Hepatocyte (in vitro differentiated cells): Measurements from ENCODE around the gene MAP3K21. TPM values are rescaled to one million over a fixed set of nuclear protein-coding genes. Genes with fewer than 3 reads are reported as not detected.

Experiments used
- DNase-seq: peaks from one replicate; pipeline ENCODE4 v3.0.0-alpha.2; 2016; ENCODE audit warnings: low spot score
- H2AFZ ChIP-seq: fragments of 200-600 bp; sonication (generic); 2 replicates; pipeline ENCODE4 v1.6.0; 2016; ENCODE audit warnings: antibody characterized with exemption, mild to moderate bottlenecking
- H3K27ac ChIP-seq: fragments of 200-600 bp; sonication (generic); 2 replicates; pipeline ENCODE4 v1.5.1; 2016; ENCODE audit warnings: mild to moderate bottlenecking
- H3K27me3 ChIP-seq: fragments of 200-600 bp; sonication (generic); 2 replicates; pipeline ENCODE4 v1.6.1; 2016
- H3K36me3 ChIP-seq: fragments of 200-600 bp; sonication (generic); replicated peaks from 2 replicates; pipeline ENCODE4 v1.5.1; 2016; ENCODE audit warnings: low read depth; ENCODE audit not compliant: insufficient read depth
- H3K4me1 ChIP-seq: fragments of 200-600 bp; sonication (generic); 2 replicates; pipeline ENCODE4 v1.5.1; 2016; ENCODE audit warnings: mild to moderate bottlenecking, moderate library complexity; ENCODE audit not compliant: insufficient read depth
- H3K4me2 ChIP-seq: fragments of 200-600 bp; sonication (generic); 2 replicates; pipeline ENCODE4 v1.6.0; 2016
- H3K4me3 ChIP-seq: fragments of 200-600 bp; sonication (generic); 2 replicates; pipeline ENCODE4 v1.5.1; 2016; ENCODE audit warnings: mild to moderate bottlenecking
- H3K79me2 ChIP-seq: fragments of 200-600 bp; sonication (generic); 2 replicates; pipeline ENCODE4 v1.6.0; 2017; ENCODE audit warnings: mild to moderate bottlenecking
- H3K9me2 ChIP-seq: fragments of 200-600 bp; sonication (generic); replicated peaks from 2 replicates; pipeline ENCODE4 v1.6.0; 2017; ENCODE audit warnings: mild to moderate bottlenecking; ENCODE audit not compliant: insufficient read depth
- H3K9me3 ChIP-seq: fragments of 200-600 bp; sonication (generic); 2 replicates; pipeline ENCODE4 v1.5.1; 2016; ENCODE audit warnings: low read depth, mild to moderate bottlenecking
- H4K20me1 ChIP-seq: fragments of 200-600 bp; sonication (generic); 2 replicates; pipeline ENCODE4 v1.6.0; 2016; ENCODE audit warnings: mild to moderate bottlenecking; ENCODE audit not compliant: insufficient read depth, poor library complexity, severe bottlenecking
- EZH2 ChIP-seq: fragments of 200-600 bp; sonication (generic); IDR thresholded peaks from 2 replicates; pipeline ENCODE4 v1.6.1; 2016; ENCODE audit warnings: antibody characterized with exemption, mild to moderate bottlenecking, borderline replicate concordance
- EZH2phosphoT487 ChIP-seq: fragments of 200-600 bp; sonication (generic); IDR thresholded peaks from one replicate; pipeline ENCODE4 v1.6.1; 2018; ENCODE audit warnings: antibody characterized with exemption, mild to moderate bottlenecking, low read depth, moderate library complexity; ENCODE audit not compliant: unreplicated experiment, severe bottlenecking
- WGBS: methylation state at CpG from one replicate; pipeline ENCODE4 v1.1.6; 2016; ENCODE audit warnings: low lambda C conversion rate; ENCODE audit errors: missing lambda C conversion rate; 5-methylcytosine and 5-hydroxymethylcytosine counted together
- polyA plus RNA-seq: library from polyadenylated mRNA; unstranded; fragments of >200 nt; fragmentation: Nextera tagmentation; extraction: Ambion mirVana; gene quantifications from 2 replicates; pipeline ENCODE4 v1.2.1, GENCODE V29; 2016
- total RNA-seq: library from RNA; depleted of rRNA; stranded (reverse); fragments of >200 nt; gene quantifications from 2 replicates; pipeline ENCODE4 v1.2.3, GENCODE V29; 2014
- TF ChIP-seq, protein P1 (sequence below): fragments of 200-600 bp; sonication (generic); IDR thresholded peaks from 2 replicates; pipeline ENCODE4 v1.5.1; 2016; ENCODE audit warnings: antibody characterized with exemption, mild to moderate bottlenecking; ENCODE audit not compliant: poor library complexity

Gene MAP3K21
- total and polyA plus RNA-seq, 2 experiments from 2014 or later: 2.5 to 6.9 TPM

DNA sequence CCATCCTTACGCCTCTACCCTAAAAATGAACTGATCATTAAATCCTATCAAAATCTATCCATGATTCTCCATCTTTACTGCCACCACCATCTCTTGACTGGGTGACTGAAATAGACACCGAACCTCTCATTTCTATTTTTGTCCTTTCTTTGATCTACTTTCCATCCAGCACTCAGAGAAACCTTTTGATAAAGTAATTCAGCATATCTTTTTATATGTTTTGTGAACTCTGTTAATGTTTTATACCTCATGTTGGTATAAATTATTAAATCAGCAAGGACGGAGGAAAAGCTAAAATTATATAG, 45.0 kb upstream of the MAP3K21 start:
- no peak for TF ChIP-seq EZH2phosphoT487
- TF ChIP-seq, protein P1, sequence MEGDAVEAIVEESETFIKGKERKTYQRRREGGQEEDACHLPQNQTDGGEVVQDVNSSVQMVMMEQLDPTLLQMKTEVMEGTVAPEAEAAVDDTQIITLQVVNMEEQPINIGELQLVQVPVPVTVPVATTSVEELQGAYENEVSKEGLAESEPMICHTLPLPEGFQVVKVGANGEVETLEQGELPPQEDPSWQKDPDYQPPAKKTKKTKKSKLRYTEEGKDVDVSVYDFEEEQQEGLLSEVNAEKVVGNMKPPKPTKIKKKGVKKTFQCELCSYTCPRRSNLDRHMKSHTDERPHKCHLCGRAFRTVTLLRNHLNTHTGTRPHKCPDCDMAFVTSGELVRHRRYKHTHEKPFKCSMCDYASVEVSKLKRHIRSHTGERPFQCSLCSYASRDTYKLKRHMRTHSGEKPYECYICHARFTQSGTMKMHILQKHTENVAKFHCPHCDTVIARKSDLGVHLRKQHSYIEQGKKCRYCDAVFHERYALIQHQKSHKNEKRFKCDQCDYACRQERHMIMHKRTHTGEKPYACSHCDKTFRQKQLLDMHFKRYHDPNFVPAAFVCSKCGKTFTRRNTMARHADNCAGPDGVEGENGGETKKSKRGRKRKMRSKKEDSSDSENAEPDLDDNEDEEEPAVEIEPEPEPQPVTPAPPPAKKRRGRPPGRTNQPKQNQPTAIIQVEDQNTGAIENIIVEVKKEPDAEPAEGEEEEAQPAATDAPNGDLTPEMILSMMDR: no peak
- TF ChIP-seq EZH2: no peak
- Histone ChIP-seq H3K4me2 (no peak overlapping the region), H3K9me2 (no peaks in the 10 kb centered on the region), H3K4me1 (no peaks in the 10 kb centered on the region), H3K27me3 (no peaks in the 10 kb centered on the region), H3K4me3 (no peak overlapping the region), H4K20me1 (no peaks in the 10 kb centered on the region), H2AFZ (no peak overlapping the region), H3K27ac (no peak overlapping the region), H3K79me2 (no peaks in the 10 kb centered on the region), H3K36me3 (no peaks in the 10 kb centered on the region), H3K9me3 (no peaks in the 10 kb centered on the region)
- WGBS: 96% methylated on average over 3 of the region's 3 CpGs
- DNase-seq: no peak

DNA sequence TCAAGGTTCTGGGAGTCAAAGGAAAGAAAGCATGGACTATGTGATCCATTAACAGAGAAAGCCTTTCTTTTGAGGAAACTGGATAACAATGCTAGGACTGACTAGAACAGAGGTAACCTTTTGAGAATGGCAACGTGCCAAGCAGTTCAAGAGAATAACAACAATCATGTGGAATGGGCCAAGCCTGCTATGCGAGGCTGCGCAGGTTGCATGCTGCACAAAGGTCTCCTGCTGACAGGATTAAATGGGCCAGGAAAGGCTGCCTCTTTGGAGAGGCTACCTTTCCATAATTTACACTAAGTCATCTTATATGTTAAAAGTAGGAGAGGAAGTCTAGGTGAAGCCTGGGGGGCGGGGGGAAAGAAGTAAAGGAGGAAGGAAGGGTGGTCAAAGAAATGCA, 37.8 kb upstream of the MAP3K21 start:
- Histone ChIP-seq H3K36me3 (no peaks in the 10 kb centered on the region), H3K9me3 (no peaks in the 10 kb centered on the region), H3K79me2 (peaks cover 3% of the 10 kb centered on the region), H3K27ac (no peak overlapping the region), H3K4me2 (no peak overlapping the region), H3K4me1 (no peaks in the 10 kb centered on the region), H3K4me3 (no peak overlapping the region), H4K20me1 (no peaks in the 10 kb centered on the region), H2AFZ (no peak overlapping the region), H3K27me3 (no peaks in the 10 kb centered on the region), H3K9me2 (no peaks in the 10 kb centered on the region)
- WGBS: 78% methylated on average over 4 of the region's 4 CpGs
- TF ChIP-seq EZH2phosphoT487: no peak
- TF ChIP-seq, protein P1: no peak
- no peak for TF ChIP-seq EZH2
- no peak for DNase-seq

DNA sequence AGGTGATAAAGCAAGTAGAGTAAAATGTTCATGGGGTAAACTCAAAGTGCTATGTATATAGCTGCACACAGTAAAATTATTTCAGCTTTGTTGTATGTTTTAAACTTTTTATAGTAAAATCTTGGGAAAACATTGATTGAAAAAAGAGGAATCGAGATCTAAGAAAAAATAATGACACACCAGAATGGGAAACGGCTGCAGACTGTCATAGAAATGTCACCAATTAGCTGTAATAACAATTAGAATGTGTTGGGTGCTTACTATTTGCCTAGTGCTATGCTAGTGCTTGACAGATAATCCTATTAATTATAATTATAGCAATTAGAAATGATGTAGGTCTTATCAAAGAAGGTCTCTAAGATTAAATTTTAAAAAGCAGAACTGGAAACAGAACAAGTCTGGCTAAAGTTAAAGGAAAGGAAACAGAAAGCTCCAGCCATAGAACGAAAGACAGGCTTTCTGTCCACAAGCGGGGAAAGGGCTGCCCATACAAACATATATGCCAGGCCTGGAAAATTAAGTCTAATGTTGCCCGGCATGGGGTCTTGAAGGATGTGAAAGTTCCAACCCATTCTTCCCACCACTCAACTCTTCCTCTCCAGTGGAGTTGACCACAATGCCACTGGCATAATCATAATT, 37.0 kb upstream of the MAP3K21 start:
- H3K9me3 ChIP-seq: no peaks in the 10 kb centered on the region
- H2AFZ ChIP-seq: no peak overlapping the region
- no peak for DNase-seq
- no peaks in the 10 kb centered on the region for H4K20me1 ChIP-seq
- no peak overlapping the region for H3K27ac ChIP-seq
- H3K4me1 ChIP-seq: no peaks in the 10 kb centered on the region
- H3K4me2 ChIP-seq: no peak overlapping the region
- no peaks in the 10 kb centered on the region for H3K36me3 ChIP-seq
- no peak overlapping the region for H3K4me3 ChIP-seq
- 83% methylated on average over 5 of the region's 5 CpGs for WGBS
- H3K27me3 ChIP-seq: no peaks in the 10 kb centered on the region
- no peaks in the 10 kb centered on the region for H3K9me2 ChIP-seq
- peaks cover 3% of the 10 kb centered on the region for H3K79me2 ChIP-seq
- TF ChIP-seq EZH2: no peak
- TF ChIP-seq EZH2phosphoT487: no peak
- TF ChIP-seq, protein P1: no peak
